ENCODE data around the gene GRAMD2A.

Gene GRAMD2A

DNA sequence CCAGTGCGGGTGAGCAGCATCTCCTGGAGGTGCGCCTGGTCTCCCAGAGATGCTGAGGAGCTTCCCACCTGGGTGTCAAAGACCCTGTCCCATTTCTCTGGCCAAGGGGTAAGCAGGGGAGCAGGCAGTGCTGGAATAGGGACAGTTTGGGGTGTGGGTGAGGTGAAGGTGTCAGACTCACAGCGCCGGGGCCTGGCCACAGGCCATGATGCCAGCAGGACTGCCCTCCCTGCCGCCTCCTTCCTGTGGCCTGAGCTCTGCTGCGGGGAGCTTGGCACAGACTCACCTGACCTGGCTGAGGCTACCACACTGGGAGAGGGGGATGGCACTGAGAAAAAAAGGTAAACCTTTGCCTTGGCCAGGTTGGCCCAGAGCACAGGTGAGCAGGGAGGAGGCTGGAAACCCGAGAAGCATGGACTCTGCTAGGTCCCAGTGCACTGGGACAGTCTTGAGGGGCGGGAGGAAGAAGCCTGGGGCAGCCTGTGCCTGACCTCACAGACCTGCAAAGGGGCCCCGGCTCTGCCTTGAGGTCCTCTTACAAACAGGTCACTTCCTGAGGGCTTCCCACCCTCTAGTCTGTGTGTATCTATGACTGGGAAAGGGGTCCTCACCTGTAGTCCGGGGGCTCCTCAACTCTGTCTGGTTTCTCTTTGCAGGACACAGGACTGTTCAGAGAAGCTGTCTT is 28.2 kb downstream of the GRAMD2A start:
- WGBS (ENCODE audit: extremely low coverage, insufficient coverage, low lambda C conversion rate): no CpG with 5 or more reads among the region's 10 CpGs
- H3K9ac ChIP-seq (ENCODE audit: low read length): no peak overlapping the region

DNA sequence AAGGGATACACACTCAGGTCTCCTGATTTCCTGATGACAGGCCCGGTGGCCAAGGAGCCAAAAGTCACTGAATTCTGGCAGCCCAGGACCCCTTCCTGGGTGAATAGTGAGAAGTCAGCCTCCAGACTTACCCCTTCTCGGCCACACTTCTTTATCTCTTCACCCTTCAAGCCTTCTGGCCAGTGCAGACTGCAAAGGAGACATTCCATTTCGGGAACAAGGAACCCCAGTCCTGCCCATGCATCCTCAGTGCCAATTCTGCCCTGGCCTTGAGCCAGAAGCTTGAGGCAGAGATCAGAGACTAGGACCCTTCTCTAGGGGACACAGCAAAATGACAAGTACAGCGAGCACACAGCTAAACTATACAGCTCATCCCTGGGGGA is 28.8 kb downstream of the GRAMD2A start:
- H3K27me3 ChIP-seq (ENCODE audit: insufficient read depth, low read length, poor library complexity): no peaks in the 10 kb centered on the region
- H3K4me3 ChIP-seq (ENCODE audit: low read length): no peak overlapping the region
- H3K9ac ChIP-seq (ENCODE audit: low read length): no peak overlapping the region
- H2AK5ac ChIP-seq (ENCODE audit: low read length): no peak overlapping the region
- no peak overlapping the region for H2BK120ac ChIP-seq (ENCODE audit: low read depth, low read length)
- H3K79me1 ChIP-seq (ENCODE audit: low read length): no peaks in the 10 kb centered on the region
- WGBS (ENCODE audit: extremely low coverage, insufficient coverage, low lambda C conversion rate): no CpG with 5 or more reads among the region's 4 CpGs
- H4K8ac ChIP-seq (ENCODE audit: low read depth, low read length): no peak overlapping the region
- H3K27ac ChIP-seq (ENCODE audit: low read depth, low read length): peak overlapping the region; percentile 15
- no peak overlapping the region for H2BK5ac ChIP-seq (ENCODE audit: low read length)
- H3K18ac ChIP-seq (ENCODE audit: low read length): no peak overlapping the region
- no peaks in the 10 kb centered on the region for H3K36me3 ChIP-seq (ENCODE audit: control insufficient read depth, insufficient read depth, low read length)
- no peak overlapping the region for H3K4ac ChIP-seq (ENCODE audit: low read depth, low read length)
- no peak overlapping the region for H3K56ac ChIP-seq (ENCODE audit: low read length)
- no peak overlapping the region for H3K23ac ChIP-seq (ENCODE audit: low read length)
- no peak for DNase-seq
- no peak overlapping the region for H2BK15ac ChIP-seq (replicated peaks; ENCODE audit: low read depth)
- peaks cover 6% of the 10 kb centered on the region for H3K4me1 ChIP-seq (ENCODE audit: control insufficient read depth, low read depth, low read length)
- no peak overlapping the region for H3K4me2 ChIP-seq (ENCODE audit: low read length)
- H4K5ac ChIP-seq (ENCODE audit: low read length): no peak overlapping the region
- no peaks in the 10 kb centered on the region for H3K79me2 ChIP-seq (ENCODE audit: control insufficient read depth, insufficient read depth, low read length)

More for the DNA sequence above, 28.2 kb downstream of the GRAMD2A start:
- H3K18ac ChIP-seq (ENCODE audit: low read length): no peak overlapping the region
- no peak overlapping the region for H3K27ac ChIP-seq (ENCODE audit: low read depth, low read length)
- no peak overlapping the region for H2BK120ac ChIP-seq (ENCODE audit: low read depth, low read length)
- no peak overlapping the region for H3K4ac ChIP-seq (ENCODE audit: low read depth, low read length)
- H3K4me1 ChIP-seq (ENCODE audit: control insufficient read depth, low read depth, low read length): peaks cover 6% of the 10 kb centered on the region
- H2AK5ac ChIP-seq (ENCODE audit: low read length): no peak overlapping the region
- H3K4me2 ChIP-seq (ENCODE audit: low read length): no peak overlapping the region
- no peaks in the 10 kb centered on the region for H3K79me2 ChIP-seq (ENCODE audit: control insufficient read depth, insufficient read depth, low read length)
- no peak overlapping the region for H4K8ac ChIP-seq (ENCODE audit: low read depth, low read length)
- H3K27me3 ChIP-seq (ENCODE audit: insufficient read depth, low read length, poor library complexity): no peaks in the 10 kb centered on the region
- H3K4me3 ChIP-seq (ENCODE audit: low read length): no peak overlapping the region
- H2BK5ac ChIP-seq (ENCODE audit: low read length): no peak overlapping the region
- H3K23ac ChIP-seq (ENCODE audit: low read length): no peak overlapping the region
- H3K79me1 ChIP-seq (ENCODE audit: low read length): no peaks in the 10 kb centered on the region
- DNase-seq: no peak
- no peaks in the 10 kb centered on the region for H3K36me3 ChIP-seq (ENCODE audit: control insufficient read depth, insufficient read depth, low read length)
- H2BK15ac ChIP-seq (replicated peaks; ENCODE audit: low read depth): no peak overlapping the region
- H4K5ac ChIP-seq (ENCODE audit: low read length): no peak overlapping the region
- no peak overlapping the region for H3K56ac ChIP-seq (ENCODE audit: low read length)

- H3K23ac ChIP-seq (ENCODE audit: low read length): no peak overlapping the region
- H3K27ac ChIP-seq (ENCODE audit: low read depth, low read length): peak overlapping the region; percentile 15
- peaks cover 6% of the 10 kb centered on the region for H3K4me1 ChIP-seq (ENCODE audit: control insufficient read depth, low read depth, low read length)
- no peak overlapping the region for H2BK5ac ChIP-seq (ENCODE audit: low read length)
- H3K79me2 ChIP-seq (ENCODE audit: control insufficient read depth, insufficient read depth, low read length): no peaks in the 10 kb centered on the region
- H2BK15ac ChIP-seq (replicated peaks; ENCODE audit: low read depth): no peak overlapping the region
- WGBS (ENCODE audit: extremely low coverage, insufficient coverage, low lambda C conversion rate): no CpG with 5 or more reads among the region's 7 CpGs
- no peaks in the 10 kb centered on the region for H3K79me1 ChIP-seq (ENCODE audit: low read length)
- no peak overlapping the region for H4K5ac ChIP-seq (ENCODE audit: low read length)
- H3K4ac ChIP-seq (ENCODE audit: low read depth, low read length): peak overlapping the region; percentile 0
- no peaks in the 10 kb centered on the region for H3K27me3 ChIP-seq (ENCODE audit: insufficient read depth, low read length, poor library complexity)
- H3K4me2 ChIP-seq (ENCODE audit: low read length): no peak overlapping the region
- H2BK120ac ChIP-seq (ENCODE audit: low read depth, low read length): no peak overlapping the region
- H4K8ac ChIP-seq (ENCODE audit: low read depth, low read length): no peak overlapping the region
- no peak overlapping the region for H3K56ac ChIP-seq (ENCODE audit: low read length)
- peak; percentile 84 for DNase-seq
- no peak overlapping the region for H3K9ac ChIP-seq (ENCODE audit: low read length)
- no peaks in the 10 kb centered on the region for H3K36me3 ChIP-seq (ENCODE audit: control insufficient read depth, insufficient read depth, low read length)
- no peak overlapping the region for H3K18ac ChIP-seq (ENCODE audit: low read length)
- no peak overlapping the region for H3K4me3 ChIP-seq (ENCODE audit: low read length)
- H2AK5ac ChIP-seq (ENCODE audit: low read length): no peak overlapping the region
These were observed 29.3 kb downstream of the GRAMD2A start for GRCh38 chr15:72168131-72168807.

DNA sequence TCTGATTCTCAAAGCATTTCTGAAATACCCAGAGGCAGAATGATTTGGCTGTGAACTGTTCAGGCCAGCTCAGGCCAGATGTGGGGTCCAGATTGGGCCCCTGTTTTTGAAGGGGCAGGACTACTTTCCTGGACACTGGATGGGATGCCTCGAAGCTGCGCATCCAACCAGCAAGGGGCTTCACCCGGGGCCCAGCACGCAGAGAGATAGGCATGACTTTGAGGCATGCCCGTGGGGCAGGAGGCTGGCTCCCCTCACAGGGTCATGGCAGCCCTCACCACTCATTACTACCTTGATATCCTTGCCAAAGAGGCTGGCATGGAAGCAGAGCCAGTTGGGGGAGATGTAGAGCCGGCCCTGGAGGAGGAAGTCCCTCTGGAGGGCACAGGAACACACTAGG is 30.1 kb downstream of the GRAMD2A start:
- DNase-seq: no peak
- Histone ChIP-seq H3K36me3 (ENCODE audit: control insufficient read depth, insufficient read depth, low read length) (no peaks in the 10 kb centered on the region), H3K27ac (ENCODE audit: low read depth, low read length) (no peak overlapping the region), H2BK5ac (ENCODE audit: low read length) (no peak overlapping the region), H3K18ac (ENCODE audit: low read length) (no peak overlapping the region), H3K79me1 (ENCODE audit: low read length) (no peaks in the 10 kb centered on the region), H3K4ac (ENCODE audit: low read depth, low read length) (no peak overlapping the region), H3K79me2 (ENCODE audit: control insufficient read depth, insufficient read depth, low read length) (no peaks in the 10 kb centered on the region), H2AK5ac (ENCODE audit: low read length) (no peak overlapping the region), H4K8ac (ENCODE audit: low read depth, low read length) (no peak overlapping the region), H3K56ac (ENCODE audit: low read length) (no peak overlapping the region), H2BK120ac (ENCODE audit: low read depth, low read length) (no peak overlapping the region), H3K9ac (ENCODE audit: low read length) (no peak overlapping the region), H3K4me3 (ENCODE audit: low read length) (no peak overlapping the region), H4K5ac (ENCODE audit: low read length) (no peak overlapping the region), H3K4me1 (ENCODE audit: control insufficient read depth, low read depth, low read length) (peaks cover 6% of the 10 kb centered on the region), H3K23ac (ENCODE audit: low read length) (no peak overlapping the region), H3K27me3 (ENCODE audit: insufficient read depth, low read length, poor library complexity) (no peaks in the 10 kb centered on the region), H3K4me2 (ENCODE audit: low read length) (no peak overlapping the region), H2BK15ac (replicated peaks; ENCODE audit: low read depth) (no peak overlapping the region)
- no CpG with 5 or more reads among the region's 6 CpGs for WGBS (ENCODE audit: extremely low coverage, insufficient coverage, low lambda C conversion rate)

DNA sequence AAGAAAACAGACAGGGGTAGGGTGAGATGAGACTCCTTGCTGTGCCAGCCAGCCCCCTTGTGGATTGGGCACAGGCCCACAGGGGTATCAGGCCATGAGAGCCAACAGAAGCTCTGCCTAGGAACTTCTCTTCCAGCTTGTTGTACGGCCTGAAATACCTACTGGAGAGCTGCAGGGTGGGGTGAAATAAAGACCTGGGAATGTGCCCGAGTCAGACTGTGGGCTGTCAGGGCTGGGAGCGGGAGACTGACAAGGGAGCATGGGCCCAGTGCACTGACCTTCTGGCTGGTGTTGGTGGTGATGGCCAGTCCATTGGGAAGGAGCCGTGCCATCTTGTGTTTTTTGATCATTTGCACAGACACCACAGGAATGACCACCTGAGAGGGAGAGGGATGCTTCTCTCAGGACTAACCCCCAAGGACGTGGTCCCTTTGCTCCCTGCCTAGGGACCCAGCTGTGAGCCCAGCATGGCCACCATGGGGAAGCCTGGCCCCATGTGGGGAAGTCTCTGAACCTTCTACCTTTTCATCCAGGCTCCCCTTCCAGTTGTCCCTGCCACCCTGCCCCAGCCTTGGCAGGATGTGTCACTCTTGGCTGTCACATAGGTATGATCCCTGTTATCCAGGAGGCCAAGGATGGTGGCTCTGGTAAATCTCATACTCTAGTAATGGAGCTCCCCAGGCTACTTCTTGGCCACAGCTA is 30.7 kb downstream of the GRAMD2A start:
- H4K8ac ChIP-seq (ENCODE audit: low read depth, low read length): no peak overlapping the region
- H3K4me2 ChIP-seq (ENCODE audit: low read length): no peak overlapping the region
- no peak overlapping the region for H3K56ac ChIP-seq (ENCODE audit: low read length)
- no peaks in the 10 kb centered on the region for H3K79me1 ChIP-seq (ENCODE audit: low read length)
- no peak overlapping the region for H3K23ac ChIP-seq (ENCODE audit: low read length)
- DNase-seq: no peak
- H2BK5ac ChIP-seq (ENCODE audit: low read length): no peak overlapping the region
- no peak overlapping the region for H3K9ac ChIP-seq (ENCODE audit: low read length)
- no peak overlapping the region for H2AK5ac ChIP-seq (ENCODE audit: low read length)
- WGBS (ENCODE audit: extremely low coverage, insufficient coverage, low lambda C conversion rate): no CpG with 5 or more reads among the region's 5 CpGs
- H2BK15ac ChIP-seq (replicated peaks; ENCODE audit: low read depth): no peak overlapping the region
- H3K36me3 ChIP-seq (ENCODE audit: control insufficient read depth, insufficient read depth, low read length): no peaks in the 10 kb centered on the region
- H3K4me1 ChIP-seq (ENCODE audit: control insufficient read depth, low read depth, low read length): peaks cover 6% of the 10 kb centered on the region
- H3K18ac ChIP-seq (ENCODE audit: low read length): no peak overlapping the region
- H3K4ac ChIP-seq (ENCODE audit: low read depth, low read length): no peak overlapping the region
- H3K27ac ChIP-seq (ENCODE audit: low read depth, low read length): no peak overlapping the region
- H4K5ac ChIP-seq (ENCODE audit: low read length): no peak overlapping the region
- H2BK120ac ChIP-seq (ENCODE audit: low read depth, low read length): no peak overlapping the region
- no peaks in the 10 kb centered on the region for H3K79me2 ChIP-seq (ENCODE audit: control insufficient read depth, insufficient read depth, low read length)
- H3K4me3 ChIP-seq (ENCODE audit: low read length): no peak overlapping the region
- no peaks in the 10 kb centered on the region for H3K27me3 ChIP-seq (ENCODE audit: insufficient read depth, low read length, poor library complexity)
